NCI-H1105 treated with DMSO at 0.1 percent for 48 hours (cell line): ENCODE results near the gene IFNA8.
"Not testable (repeated sequence)": the region's sequence is repeated elsewhere in the genome, so short reads cannot be mapped to it uniquely, and the experiment has no call there.

ENCODE experiments used
- DNase-seq: peaks from one replicate; lab custom pipeline; 2025; lab: John Stamatoyannopoulos, UW

Gene IFNA8

GRCh38 chr9:21408817-21409216, at the start of gene IFNA8:
IFNA8 (plus strand) TSS chr9:21409117; CDS start chr9:21409177, 60 bp downstream.
- DNase-seq, result no peak

DNA sequence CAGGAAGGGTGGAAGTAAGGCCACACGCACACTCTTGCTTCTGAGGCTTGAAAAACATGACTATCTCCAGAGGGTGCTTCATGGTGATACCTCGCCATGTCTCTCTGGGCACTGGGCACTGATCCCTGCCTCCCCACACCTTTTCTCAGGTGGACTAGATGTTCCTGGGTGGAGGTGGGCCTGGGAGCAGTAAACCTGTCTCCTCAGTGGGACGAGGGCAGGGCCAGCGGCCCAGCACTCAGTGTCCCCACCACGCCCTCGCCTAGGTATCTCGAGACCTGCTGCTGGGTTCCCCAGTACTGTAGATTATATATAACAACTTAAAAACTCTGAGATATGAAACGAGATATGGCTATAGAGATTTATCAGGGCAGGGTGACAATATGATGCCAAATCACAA, 46.6 kb upstream of the IFNA8 start:
- DNase-seq, result no peak

DNA sequence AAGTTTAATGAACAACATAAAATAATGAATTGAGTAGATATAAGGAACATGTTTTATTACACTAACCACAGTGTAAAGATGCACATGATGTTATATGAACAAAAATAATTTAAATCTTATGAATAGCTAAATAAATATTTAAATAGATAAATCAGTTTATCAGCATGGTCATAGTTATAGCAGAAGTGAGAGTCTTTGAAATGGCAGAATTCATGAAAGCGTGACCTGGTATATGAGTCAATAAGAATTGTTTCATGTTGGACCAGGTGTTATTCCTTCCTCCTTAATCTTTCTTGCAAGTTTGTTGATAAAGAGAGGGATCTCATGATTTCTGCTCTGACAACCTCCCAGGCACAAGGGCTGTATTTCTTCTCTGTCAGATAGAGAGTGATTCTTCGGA, 41.7 kb upstream of the IFNA8 start:
- not testable (repeated sequence) for DNase-seq

DNA sequence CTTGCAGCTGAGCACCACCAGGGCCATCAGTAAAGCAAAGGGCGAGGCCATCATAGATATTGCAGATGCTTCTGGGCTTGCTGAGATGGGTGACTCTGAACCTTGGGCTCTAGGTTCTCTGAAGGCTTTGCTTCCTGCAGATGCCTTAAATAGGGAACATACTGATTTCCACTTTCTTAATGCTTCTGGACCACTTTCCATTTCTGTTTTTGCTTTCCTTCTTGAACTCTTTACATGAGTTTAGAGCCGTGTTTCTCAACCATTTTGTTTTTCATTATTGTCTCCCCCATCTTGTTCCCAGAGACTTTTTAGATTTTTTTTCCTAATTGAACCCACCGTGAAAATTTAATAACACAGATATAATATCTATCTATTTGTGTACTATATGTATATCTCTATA, 41.0 kb upstream of the IFNA8 start, which contains the start of gene IFNA13:
IFNA13 (minus strand) TSS at position 101 of the 400 bp plus-strand sequence; CDS start at position 54, 47 bp downstream.
- DNase-seq, result no peak

- DNase-seq, result not testable (repeated sequence)
These were observed 37.5 kb upstream of the IFNA8 start for GRCh38 chr9:21371467-21371866.

- no peak for DNase-seq
These were observed 27.2 kb upstream of the IFNA8 start for GRCh38 chr9:21381448-21382339.

DNA sequence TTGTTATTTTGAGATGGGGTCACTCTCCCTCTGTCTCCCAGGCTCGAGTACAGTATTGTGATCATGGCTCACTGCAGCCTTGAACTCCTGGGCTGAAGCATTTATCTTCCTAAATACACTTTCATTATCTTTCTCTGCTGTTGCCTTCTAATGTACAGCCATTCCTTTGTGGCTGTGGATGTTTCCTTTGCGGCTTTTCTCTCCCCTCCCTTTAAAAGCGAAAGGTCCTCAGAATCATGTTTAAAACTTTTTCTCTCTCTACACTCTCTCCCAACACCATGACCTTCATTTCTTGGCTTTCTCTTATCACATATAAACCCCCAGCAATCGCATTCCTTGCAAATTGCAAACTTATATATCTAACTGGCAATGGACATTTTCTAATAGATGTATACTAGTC, 25.3 kb upstream of the IFNA8 start:
- DNase-seq, result no peak

DNA sequence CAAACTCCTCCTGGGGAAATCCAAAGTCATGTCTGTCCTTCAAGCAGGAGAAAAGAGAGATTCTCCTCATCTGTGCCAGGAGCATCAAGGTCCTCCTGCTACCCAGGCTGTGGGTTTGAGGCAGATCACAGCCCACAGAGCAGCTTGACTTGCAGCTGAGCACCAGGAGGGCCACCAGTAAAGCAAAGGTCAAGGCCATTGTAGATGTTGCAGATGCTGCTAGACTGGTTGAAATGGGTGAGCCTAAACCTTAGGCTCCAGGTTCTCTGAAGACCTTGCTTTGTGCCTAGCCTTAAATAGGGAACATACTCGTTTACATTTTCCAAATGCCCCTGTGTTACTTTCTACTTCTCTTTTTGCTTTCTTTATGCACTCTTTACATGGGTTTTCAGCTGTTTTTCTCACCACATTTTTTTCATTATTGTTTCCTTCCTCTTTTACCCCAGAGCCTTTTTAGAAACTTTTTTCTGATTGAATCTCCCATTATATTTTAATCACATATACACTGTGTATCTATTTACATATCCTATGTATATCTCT, 23.7 kb upstream of the IFNA8 start, which contains the start of gene IFNA2:
IFNA2 (minus strand) TSS at position 268 of the 540 bp plus-strand sequence; CDS start at position 199, 69 bp downstream.
- DNase-seq, result no peak

GRCh38 chr9:21392270-21392669, 16.6 kb upstream of the IFNA8 start:
- DNase-seq, result no peak

- DNase-seq, result peak; percentile 43
These were observed 12.9 kb upstream of the IFNA8 start for GRCh38 chr9:21395778-21396717.

DNA sequence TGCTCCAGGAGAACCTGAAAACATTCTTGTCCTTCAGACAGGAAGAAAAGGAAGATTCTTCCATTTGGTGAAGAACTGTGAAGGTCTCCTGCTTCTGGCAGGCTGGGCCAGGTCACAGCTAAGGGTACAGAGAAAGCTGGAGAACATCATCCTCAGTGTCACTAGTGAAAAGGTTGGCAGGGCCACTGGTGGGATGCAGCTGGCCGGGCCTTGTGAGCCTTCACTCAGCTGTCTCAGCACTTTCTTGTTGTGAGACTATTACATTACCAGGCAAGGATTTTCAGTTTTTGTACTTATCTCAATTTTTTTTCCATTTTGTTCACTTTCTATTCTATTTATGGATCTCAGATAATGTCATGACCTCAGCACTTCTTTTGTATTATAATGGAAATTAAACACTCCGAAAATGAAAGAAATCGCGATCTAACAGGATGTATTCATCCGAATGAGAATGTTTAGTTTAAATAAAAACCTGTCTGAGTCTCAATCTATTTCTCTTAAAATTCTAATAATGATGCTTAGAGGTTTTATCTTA, 9.9 kb upstream of the IFNA8 start:
- no peak for DNase-seq

DNA sequence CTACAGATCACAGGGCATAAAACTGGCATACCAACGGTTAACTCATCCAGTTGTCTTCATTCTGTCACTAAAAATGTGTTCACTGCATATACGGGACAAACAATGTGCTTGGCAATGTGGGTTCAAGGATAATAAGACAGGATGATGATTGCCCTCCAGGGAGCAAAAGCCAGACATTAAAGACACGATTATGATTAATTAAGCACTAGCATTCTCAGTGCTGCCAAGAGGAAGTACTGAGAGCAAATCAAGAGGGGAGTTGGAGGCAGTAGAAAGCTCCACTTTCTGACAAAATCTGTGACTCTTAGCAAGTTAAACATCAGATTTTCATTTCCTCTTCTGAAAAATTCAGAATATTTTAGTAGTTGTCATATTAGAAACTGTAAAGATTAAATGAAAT, 9.0 kb upstream of the IFNA8 start:
- no peak for DNase-seq

- no peak for DNase-seq
These were observed 6.3 kb upstream of the IFNA8 start for GRCh38 chr9:21402386-21403251.

GRCh38 chr9:21404146-21404545, 4.8 kb upstream of the IFNA8 start:
- DNase-seq, result no peak

GRCh38 chr9:21412107-21412506, 3.2 kb downstream of the IFNA8 start:
- DNase-seq, result no peak

- DNase-seq, result no peak
These were observed 4.2 kb downstream of the IFNA8 start for GRCh38 chr9:21413151-21413550.

DNA sequence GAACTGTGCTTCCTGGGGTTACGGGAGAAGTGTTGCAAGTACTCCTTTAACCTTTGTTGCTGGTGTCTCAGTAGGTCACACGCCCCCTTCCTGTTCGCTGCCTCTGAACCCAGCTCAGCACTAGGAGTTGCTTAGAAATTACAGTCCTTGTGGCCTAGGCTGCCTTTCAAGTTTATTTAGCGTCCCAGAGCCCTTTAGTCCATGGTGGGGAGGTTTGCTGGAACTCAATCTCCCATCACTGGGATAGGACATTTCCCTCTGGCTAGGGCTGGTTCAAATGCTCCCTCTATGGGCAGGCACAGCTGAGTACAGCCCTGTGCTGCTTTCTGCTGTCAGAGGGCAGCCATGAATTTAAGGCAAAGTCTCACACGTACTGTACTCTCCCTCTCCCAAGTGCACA, 4.7 kb downstream of the IFNA8 start:
- no peak for DNase-seq

GRCh38 chr9:21414220-21414940, 5.5 kb downstream of the IFNA8 start:
- no peak for DNase-seq

GRCh38 chr9:21415493-21416267, 6.8 kb downstream of the IFNA8 start:
- DNase-seq, result no peak
